OCI-LY7 (cell line): Measurements from ENCODE around the gene GNRH2.

ENCODE experiments used
- CTCF ChIP-seq: fragments of 200-600 bp; sonication (generic); conservative IDR thresholded peaks from 2 replicates; pipeline ENCODE4 v1.5.1; 2014; ENCODE audit warnings: mild to moderate bottlenecking, antibody characterized with exemption, low read length, moderate library complexity, mixed read lengths
- EZH2phosphoT487 ChIP-seq: fragments of 200-600 bp; sonication (generic); IDR thresholded peaks from 2 replicates; pipeline ENCODE4 v1.6.1; 2018; ENCODE audit warnings: low read depth, borderline replicate concordance, mild to moderate bottlenecking, mixed run types, antibody characterized with exemption, low read length, moderate library complexity, mixed read lengths

- TF ChIP-seq EZH2phosphoT487 (no peak), CTCF (no peak)
Measured at GRCh38 chr20:3088031-3088430, 44.6 kb downstream of the GNRH2 start.
